ENCODE results near the gene LHX6.

LHX6 gene

DNA sequence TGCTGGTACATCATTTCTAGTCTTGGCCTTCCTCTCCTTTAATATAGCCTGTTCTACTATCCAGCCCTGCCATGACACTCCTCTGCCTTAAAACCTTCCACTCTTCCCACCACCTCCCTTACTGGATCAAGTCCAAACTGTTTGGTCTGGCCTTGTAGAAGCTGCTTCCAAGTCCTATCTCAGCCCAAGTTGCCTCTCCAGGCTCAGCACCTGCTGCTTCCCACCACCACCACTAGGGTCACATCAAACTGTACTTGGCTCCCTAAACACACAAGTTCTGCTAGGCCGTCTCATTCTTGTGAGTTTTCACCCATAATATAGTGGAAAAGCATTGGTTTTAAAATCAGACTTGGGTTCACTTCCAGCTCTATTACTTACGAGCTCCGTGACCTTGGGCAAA, 70.6 kb downstream of the LHX6 start:
- no peak overlapping the region for H3K4me3 ChIP-seq (ENCODE audit: low read depth, low read length)

GRCh38 chr9:122155796-122156195, 73.0 kb downstream of the LHX6 start:
- H3K4me3 ChIP-seq (ENCODE audit: low read depth, low read length), result no peak overlapping the region

Data from iPS-11a (cell line).